HEK293 (cell line): ENCODE measurements around the gene SEMA3F.

ENCODE experiments used
- AEBP2 ChIP-seq: fragments of 450-650 bp; formaldehyde crosslinking; IDR thresholded peaks from 2 replicates; pipeline ENCODE4 v1.5.1; 2016; ENCODE audit warnings: missing biosample characterization, missing genetic modification characterization, borderline replicate concordance
- EGR2 ChIP-seq: fragments of 450-650 bp; formaldehyde crosslinking; IDR thresholded peaks from 2 replicates; pipeline ENCODE4 v1.5.1; 2016; ENCODE audit warnings: low read depth, missing biosample characterization, missing genetic modification characterization
- SALL2 ChIP-seq: fragments of 450-650 bp; formaldehyde crosslinking; IDR thresholded peaks from 2 replicates; pipeline ENCODE4 v1.5.0; 2017; ENCODE audit warnings: missing biosample characterization, mild to moderate bottlenecking, missing genetic modification characterization, borderline replicate concordance
- ZBTB44 ChIP-seq: fragments of 450-650 bp; IDR thresholded peaks from 2 replicates; pipeline ENCODE4 v1.5.1; 2018; ENCODE audit warnings: missing biosample characterization, mild to moderate bottlenecking, missing genetic modification characterization
- ZBTB6 ChIP-seq: fragments of 450-650 bp; formaldehyde crosslinking; IDR thresholded peaks from 2 replicates; pipeline ENCODE4 v1.5.1; 2017; ENCODE audit warnings: missing biosample characterization, missing genetic modification characterization
- ZFHX2 ChIP-seq: fragments of 450-650 bp; formaldehyde crosslinking; conservative IDR thresholded peaks from 2 replicates; pipeline ENCODE4 v1.5.1; 2016; ENCODE audit warnings: missing biosample characterization, missing genetic modification characterization
- ZIC2 ChIP-seq: fragments of 450-650 bp; formaldehyde crosslinking; IDR thresholded peaks from 2 replicates; pipeline ENCODE4 v1.5.1; 2016; ENCODE audit warnings: missing biosample characterization, missing genetic modification characterization
- ZNF335 ChIP-seq: fragments of 450-650 bp; formaldehyde crosslinking; conservative IDR thresholded peaks from 2 replicates; pipeline ENCODE4 v1.5.1; 2016; ENCODE audit warnings: missing biosample characterization, missing genetic modification characterization
- ZNF398 ChIP-seq: fragments of 450-650 bp; formaldehyde crosslinking; IDR thresholded peaks from 2 replicates; pipeline ENCODE4 v1.5.1; 2017; ENCODE audit warnings: missing biosample characterization, missing genetic modification characterization
- ZNF48 ChIP-seq: fragments of 450-650 bp; formaldehyde crosslinking; IDR thresholded peaks from 2 replicates; pipeline ENCODE4 v1.5.1; 2016; ENCODE audit warnings: missing biosample characterization, missing genetic modification characterization
- ZNF514 ChIP-seq: fragments of 450-650 bp; formaldehyde crosslinking; IDR thresholded peaks from 2 replicates; pipeline ENCODE4 v1.5.1; 2016; ENCODE audit warnings: missing biosample characterization, missing genetic modification characterization
- ZNF561 ChIP-seq: fragments of 450-650 bp; IDR thresholded peaks from 2 replicates; pipeline ENCODE4 v1.5.1; 2018; ENCODE audit warnings: missing biosample characterization, missing genetic modification characterization, borderline replicate concordance
- ZNF580 ChIP-seq: fragments of 450-650 bp; formaldehyde crosslinking; IDR thresholded peaks from 2 replicates; pipeline ENCODE4 v1.5.1; 2016; ENCODE audit warnings: missing biosample characterization, missing genetic modification characterization
- ZNF585B ChIP-seq: fragments of 450-650 bp; formaldehyde crosslinking; IDR thresholded peaks from 2 replicates; pipeline ENCODE4 v1.5.1; 2016; ENCODE audit warnings: missing biosample characterization, missing genetic modification characterization
- ZNF610 ChIP-seq: fragments of 450-650 bp; formaldehyde crosslinking; IDR thresholded peaks from 2 replicates; pipeline ENCODE4 v1.5.1; 2016; ENCODE audit warnings: missing biosample characterization, missing genetic modification characterization, borderline replicate concordance
- ZNF660 ChIP-seq: fragments of 450-650 bp; IDR thresholded peaks from 2 replicates; pipeline ENCODE4 v1.5.1; 2018; ENCODE audit warnings: missing biosample characterization, mild to moderate bottlenecking, missing genetic modification characterization
- ZXDB ChIP-seq: fragments of 450-650 bp; formaldehyde crosslinking; IDR thresholded peaks from 2 replicates; pipeline ENCODE4 v1.5.1; 2016; ENCODE audit warnings: missing biosample characterization, missing genetic modification characterization
- TF ChIP-seq, protein P1 (sequence below): fragments of 450-650 bp; formaldehyde crosslinking; IDR thresholded peaks from 2 replicates; pipeline ENCODE4 v1.5.1; 2016; ENCODE audit warnings: missing biosample characterization, missing genetic modification characterization
- TF ChIP-seq, protein P2 (sequence below): fragments of 450-650 bp; formaldehyde crosslinking; IDR thresholded peaks from 2 replicates; pipeline ENCODE4 v1.5.1; 2016; ENCODE audit warnings: missing biosample characterization, missing genetic modification characterization
- TF ChIP-seq, protein P3 (sequence below): fragments of 450-650 bp; formaldehyde crosslinking; IDR thresholded peaks from 2 replicates; pipeline ENCODE4 v1.5.1; 2016; ENCODE audit warnings: missing biosample characterization, missing genetic modification characterization

SEMA3F gene

DNA sequence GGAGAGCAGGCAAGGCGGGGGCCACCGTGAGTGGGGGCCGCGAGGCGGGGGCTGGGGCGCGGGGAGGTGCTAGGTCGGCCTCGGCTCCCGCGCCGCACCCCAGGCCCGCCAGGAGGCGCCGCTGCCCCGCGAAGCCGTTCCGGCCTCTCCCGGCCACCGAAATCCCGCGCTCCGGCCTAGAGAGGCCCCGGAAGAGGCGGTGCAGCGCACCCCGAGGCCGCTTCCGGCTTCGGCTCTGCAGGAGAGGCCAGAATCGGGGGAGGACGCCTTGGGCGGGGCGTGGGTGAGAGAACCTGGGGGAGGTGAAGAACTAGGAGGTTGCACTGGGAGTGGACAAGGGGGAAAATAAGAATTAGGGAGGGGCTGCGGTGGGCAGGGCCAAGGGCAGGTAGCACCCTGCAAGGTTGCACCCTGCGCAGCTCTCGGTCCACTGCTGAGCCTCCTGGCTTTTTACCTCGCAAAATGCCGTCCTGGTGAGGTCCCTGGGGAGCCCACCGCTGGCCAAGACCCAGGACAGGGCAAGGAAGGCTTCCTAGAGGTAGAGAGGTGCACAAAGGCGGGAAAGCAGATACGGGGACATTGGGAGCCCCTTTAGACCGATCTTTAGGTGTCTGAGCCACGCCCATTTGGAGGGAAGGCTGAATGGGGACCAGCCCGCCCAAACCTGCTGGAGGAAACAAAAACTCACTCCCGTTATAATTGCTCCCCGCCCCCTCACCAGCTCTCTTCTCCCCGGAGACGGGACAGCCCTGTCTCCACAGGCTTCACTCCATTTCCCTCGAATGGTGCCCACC is 72.5 kb downstream of the SEMA3F start (continued):
- TF ChIP-seq AEBP2 (tag by site-specific recombination) (no peak), EGR2 (tag by site-specific recombination) (peak; percentile 84), ZNF514 (tag by site-specific recombination) (no peak), ZNF580 (tag by site-specific recombination) (peak; percentile 12; the same call in 1 of the 2 replicates), ZBTB44 (tag by site-specific recombination) (peak; percentile 69), ZNF561 (tag by site-specific recombination) (peak; percentile 70; the same call in 1 of the 2 replicates), ZNF610 (tag by site-specific recombination) (0 out of 2 replicates have a peak, but pooled peaks have one; percentile 21), ZNF335 (tag by site-specific recombination) (peak; percentile 24), ZNF48 (no peak), ZIC2 (tag by site-specific recombination) (peak; percentile 45; the same call in 1 of the 2 replicates), SALL2 (tag by site-specific recombination) (no peak), ZXDB (tag by site-specific recombination) (peak; percentile 50; the same call in 1 of the 2 replicates), ZNF585B (tag by site-specific recombination) (no peak), ZBTB6 (tag by site-specific recombination) (peak; percentile 44), ZFHX2 (tag by site-specific recombination) (peak; percentile 92), ZNF398 (peak; percentile 94), ZNF660 (tag by site-specific recombination) (peak; percentile 80; the same call in 1 of the 2 replicates)
- TF ChIP-seq, protein P1, sequence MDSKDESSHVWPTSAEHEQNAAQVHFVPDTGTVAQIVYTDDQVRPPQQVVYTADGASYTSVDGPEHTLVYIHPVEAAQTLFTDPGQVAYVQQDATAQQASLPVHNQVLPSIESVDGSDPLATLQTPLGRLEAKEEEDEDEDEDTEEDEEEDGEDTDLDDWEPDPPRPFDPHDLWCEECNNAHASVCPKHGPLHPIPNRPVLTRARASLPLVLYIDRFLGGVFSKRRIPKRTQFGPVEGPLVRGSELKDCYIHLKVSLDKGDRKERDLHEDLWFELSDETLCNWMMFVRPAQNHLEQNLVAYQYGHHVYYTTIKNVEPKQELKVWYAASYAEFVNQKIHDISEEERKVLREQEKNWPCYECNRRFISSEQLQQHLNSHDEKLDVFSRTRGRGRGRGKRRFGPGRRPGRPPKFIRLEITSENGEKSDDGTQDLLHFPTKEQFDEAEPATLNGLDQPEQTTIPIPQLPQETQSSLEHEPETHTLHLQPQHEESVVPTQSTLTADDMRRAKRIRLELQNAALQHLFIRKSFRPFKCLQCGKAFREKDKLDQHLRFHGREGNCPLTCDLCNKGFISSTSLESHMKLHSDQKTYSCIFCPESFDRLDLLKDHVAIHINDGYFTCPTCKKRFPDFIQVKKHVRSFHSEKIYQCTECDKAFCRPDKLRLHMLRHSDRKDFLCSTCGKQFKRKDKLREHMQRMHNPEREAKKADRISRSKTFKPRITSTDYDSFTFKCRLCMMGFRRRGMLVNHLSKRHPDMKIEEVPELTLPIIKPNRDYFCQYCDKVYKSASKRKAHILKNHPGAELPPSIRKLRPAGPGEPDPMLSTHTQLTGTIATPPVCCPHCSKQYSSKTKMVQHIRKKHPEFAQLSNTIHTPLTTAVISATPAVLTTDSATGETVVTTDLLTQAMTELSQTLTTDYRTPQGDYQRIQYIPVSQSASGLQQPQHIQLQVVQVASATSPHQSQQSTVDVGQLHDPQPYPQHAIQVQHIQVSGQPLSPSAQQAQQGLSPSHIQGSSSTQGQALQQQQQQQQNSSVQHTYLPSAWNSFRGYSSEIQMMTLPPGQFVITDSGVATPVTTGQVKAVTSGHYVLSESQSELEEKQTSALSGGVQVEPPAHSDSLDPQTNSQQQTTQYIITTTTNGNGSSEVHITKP (tag by site-specific recombination) = peak; percentile 88
- TF ChIP-seq, protein P2, sequence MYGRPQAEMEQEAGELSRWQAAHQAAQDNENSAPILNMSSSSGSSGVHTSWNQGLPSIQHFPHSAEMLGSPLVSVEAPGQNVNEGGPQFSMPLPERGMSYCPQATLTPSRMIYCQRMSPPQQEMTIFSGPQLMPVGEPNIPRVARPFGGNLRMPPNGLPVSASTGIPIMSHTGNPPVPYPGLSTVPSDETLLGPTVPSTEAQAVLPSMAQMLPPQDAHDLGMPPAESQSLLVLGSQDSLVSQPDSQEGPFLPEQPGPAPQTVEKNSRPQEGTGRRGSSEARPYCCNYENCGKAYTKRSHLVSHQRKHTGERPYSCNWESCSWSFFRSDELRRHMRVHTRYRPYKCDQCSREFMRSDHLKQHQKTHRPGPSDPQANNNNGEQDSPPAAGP (tag by site-specific recombination) = peak; percentile 40
- TF ChIP-seq, protein P3, sequence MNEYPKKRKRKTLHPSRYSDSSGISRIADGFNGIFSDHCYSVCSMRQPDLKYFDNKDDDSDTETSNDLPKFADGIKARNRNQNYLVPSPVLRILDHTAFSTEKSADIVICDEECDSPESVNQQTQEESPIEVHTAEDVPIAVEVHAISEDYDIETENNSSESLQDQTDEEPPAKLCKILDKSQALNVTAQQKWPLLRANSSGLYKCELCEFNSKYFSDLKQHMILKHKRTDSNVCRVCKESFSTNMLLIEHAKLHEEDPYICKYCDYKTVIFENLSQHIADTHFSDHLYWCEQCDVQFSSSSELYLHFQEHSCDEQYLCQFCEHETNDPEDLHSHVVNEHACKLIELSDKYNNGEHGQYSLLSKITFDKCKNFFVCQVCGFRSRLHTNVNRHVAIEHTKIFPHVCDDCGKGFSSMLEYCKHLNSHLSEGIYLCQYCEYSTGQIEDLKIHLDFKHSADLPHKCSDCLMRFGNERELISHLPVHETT = peak; percentile 22; the same call in 1 of the 2 replicates
